GM10266 (cell line): ENCODE results near the gene ADD2.

Experiments used
- DNase-seq: peaks from one replicate; pipeline ENCODE4 v3.0.0; 2012; ENCODE audit errors: extremely low spot score
- TF ChIP-seq, protein P1 (sequence below): IDR thresholded peaks from 2 replicates; pipeline ENCODE4 v1.5.1; 2012; ENCODE audit warnings: mild to moderate bottlenecking, low read depth; ENCODE audit not compliant: control insufficient read depth, insufficient read depth; ENCODE audit errors: missing control alignments

ADD2 gene

DNA sequence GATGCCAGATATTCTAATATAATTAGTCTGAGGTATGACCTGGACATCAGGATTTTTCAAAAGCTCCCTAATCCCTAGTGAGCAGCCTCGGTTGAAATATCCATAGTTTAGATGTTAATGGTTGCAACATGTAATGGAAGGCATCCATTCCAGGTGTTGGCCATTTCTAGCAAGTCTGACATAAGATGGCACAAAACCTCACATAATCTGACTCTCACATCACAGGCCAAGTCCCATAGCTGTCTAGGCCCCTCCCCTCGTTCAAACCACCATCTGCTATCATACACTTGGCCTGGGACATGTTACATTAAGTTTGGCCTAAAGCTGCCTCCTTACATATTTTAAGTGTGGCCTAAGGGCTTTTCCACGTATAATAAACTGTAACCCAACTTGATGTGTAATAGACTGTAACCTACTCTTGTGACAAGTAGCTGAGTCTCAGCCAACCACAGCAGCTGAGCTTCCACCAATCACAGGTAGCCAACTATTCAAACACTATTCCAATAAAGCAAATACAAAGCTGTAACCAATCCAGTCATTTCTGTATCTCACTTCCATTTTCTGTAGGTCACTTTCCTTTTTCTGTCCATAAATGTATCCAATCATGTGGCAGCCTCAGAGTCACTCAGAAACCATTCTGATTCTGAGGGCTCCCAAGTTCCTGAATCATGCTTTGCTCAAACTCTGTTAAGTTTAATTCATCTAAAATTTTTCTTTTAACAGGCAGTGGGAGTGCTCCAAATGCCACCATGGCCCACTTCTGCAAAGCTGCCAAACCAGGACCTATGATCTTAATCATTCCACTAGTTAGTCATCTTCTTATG lies 59.4 kb downstream of the ADD2 start:
- no peak for DNase-seq
- TF ChIP-seq, protein P1, sequence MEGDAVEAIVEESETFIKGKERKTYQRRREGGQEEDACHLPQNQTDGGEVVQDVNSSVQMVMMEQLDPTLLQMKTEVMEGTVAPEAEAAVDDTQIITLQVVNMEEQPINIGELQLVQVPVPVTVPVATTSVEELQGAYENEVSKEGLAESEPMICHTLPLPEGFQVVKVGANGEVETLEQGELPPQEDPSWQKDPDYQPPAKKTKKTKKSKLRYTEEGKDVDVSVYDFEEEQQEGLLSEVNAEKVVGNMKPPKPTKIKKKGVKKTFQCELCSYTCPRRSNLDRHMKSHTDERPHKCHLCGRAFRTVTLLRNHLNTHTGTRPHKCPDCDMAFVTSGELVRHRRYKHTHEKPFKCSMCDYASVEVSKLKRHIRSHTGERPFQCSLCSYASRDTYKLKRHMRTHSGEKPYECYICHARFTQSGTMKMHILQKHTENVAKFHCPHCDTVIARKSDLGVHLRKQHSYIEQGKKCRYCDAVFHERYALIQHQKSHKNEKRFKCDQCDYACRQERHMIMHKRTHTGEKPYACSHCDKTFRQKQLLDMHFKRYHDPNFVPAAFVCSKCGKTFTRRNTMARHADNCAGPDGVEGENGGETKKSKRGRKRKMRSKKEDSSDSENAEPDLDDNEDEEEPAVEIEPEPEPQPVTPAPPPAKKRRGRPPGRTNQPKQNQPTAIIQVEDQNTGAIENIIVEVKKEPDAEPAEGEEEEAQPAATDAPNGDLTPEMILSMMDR = no peak

DNA sequence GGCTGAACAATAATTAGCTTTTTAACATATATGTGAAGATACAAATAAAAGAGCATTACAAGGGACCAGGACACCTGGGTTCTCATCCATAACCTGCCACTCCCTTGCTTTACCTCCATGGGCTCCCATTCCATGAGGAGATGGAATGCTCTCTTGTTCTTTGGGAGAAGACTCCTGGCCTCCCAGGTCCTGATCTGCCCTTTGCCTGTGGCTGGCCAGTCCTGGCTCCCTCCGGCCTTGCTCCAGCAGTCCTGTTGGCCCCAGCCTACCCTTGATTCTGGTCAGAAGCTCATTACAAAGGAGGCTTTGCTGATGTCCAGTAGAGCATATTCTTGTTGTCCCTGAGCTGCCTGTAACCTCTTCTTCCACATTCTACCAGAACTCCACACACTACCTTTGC lies 60.3 kb downstream of the ADD2 start:
- TF ChIP-seq, protein P1 = no peak

DNA sequence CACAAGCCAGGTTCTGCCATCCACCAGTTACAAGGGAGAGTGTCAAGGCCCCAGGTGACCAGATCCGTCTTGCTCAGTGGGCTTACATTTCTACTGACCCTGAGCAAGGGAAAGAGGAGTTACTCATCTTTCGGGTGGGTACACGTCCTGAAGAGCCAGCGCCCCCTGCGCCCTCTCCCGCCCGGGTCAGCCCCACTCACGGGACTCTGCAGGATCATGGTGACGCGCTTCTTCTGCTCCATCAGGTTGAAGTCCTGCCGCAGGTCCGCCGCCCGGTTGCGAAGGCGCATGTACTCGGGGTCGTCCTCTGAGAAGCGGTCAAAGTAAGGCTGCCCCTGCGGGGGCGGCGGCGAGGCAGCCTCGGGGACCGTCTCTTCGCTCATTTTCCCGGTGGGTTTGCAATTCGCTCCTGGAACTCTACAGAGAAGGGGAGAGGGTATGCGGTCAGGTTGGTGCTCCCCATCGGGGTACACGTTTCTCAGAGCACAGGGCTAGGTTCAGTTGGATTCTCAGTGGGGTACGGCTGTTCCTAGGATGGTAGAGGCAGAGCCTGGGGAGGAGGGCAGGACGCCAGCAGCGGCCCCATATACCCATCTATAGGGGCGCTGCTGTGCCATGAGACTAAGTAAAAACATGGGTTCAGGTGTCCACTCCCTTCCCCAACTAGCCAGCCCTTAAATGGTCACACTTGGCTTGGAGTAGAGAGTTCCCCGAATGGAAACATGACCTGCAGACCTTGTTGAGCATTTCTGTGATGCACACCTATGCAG lies 61.8 kb downstream of the ADD2 start:
- DNase-seq = no peak
- TF ChIP-seq, protein P1 = no peak

More for the DNA sequence above, 60.3 kb downstream of the ADD2 start:
- no peak for DNase-seq

DNA sequence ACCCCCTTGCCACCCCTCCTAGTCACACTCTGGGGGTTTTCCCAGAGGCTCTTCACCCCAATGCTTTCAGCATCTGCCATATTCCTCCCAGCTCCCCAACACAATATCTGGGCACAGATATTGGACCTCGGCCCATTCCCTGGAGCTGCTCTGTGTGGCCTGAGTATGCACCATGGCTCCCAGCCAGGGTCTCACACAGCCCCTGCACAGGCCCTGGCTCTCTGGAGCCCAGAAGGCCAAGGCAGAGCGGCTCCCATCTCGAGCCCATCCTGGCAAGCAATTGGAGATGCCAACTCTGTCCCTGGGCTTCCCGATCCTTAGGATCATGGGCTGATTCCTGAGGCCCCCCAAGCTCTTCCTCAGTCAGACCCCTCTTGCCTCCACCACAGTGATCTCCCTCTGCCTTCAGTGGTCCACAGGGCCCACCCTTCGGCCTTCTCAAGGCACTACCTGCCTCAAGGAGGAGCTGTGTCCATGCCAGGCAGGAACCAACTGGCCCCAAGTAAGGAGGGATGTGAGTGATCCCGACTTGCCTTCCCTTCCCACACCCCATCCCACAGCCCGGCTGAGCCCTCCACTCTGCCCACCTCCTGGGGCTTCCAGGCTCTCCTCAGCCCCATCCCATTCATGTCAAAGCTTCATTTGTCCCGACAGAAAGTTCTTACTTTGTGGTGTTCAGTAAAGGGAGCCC lies 62.7 kb downstream of the ADD2 start:
- DNase-seq = no peak

DNA sequence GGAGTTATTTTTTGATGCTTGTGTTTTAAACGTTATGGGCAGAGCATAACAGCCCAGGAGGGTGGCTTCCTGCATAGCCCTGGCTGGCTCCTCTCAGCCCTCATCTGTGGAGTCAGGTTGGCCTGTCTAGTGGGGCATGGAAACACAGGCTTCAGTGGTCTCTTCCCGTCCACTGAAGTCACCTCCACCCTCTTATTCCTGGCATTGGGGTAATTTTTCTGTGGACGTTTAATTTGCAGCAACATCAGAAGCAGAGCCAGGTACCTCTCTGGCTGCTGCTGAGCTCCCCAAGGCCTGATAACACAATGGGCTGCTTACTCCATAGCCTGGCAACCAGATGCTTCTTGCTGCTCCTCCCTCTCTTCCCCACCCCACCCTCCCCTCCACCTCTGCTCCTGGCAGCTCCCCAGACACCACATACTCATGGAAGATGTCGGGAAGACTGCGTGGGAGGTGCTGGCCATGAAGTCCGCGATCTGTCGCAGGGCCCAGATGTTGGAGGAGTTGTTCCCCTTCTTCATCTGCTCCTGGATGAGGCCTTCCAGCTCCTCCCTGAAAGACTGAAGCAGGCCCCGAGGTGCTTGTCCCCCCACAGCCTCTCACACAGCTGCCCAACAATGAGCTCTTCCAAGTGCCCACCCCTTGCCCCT lies 64.0 kb downstream of the ADD2 start:
- TF ChIP-seq, protein P1 = no peak
- DNase-seq = no peak

More for the DNA sequence above, 62.7 kb downstream of the ADD2 start:
- TF ChIP-seq, protein P1 = no peak

DNA sequence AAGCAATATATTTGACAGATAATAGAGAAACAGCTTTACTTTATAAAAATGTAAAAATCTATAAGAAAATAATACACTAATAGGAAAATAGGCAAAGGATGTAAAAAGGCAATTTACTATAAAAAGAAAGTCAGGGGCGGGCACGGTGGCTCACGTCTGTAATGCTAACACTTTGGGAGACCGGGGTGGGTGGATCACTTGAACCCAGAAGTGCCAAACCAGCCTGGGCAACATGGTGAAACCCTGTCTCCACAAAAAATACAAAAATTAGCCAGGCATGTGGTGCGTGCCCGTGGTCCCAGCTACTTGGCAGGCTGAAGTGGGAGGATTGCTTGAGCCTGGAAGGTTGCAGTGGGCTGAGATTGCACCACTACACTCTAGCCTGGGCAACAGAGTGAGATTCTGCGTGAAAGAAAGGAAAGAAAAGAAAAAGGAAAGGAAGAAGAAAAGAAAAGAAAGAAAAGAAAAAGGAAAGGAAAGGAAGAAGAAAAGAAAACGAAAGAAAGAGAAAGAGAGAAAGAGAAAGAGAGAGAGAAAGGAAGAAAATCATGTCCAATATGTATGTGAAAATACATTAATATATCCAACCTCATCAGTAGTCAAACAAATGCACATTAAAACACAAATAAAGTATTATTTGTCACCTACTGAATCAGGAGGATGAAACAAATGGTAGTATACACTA lies 65.1 kb downstream of the ADD2 start:
- TF ChIP-seq, protein P1 = no peak
- DNase-seq = no peak
